PC-3 (cell line): Measurements from ENCODE around the gene FKBP2. TPM values are rescaled to one million over a fixed set of nuclear protein-coding genes. Genes with fewer than 3 reads are reported as not detected.
A peak's percentile ranks its signal among the peaks of the same experiment; 100 is the strongest.

ENCODE experiments used
- ATAC-seq: fragments of 200-7000 bp; cut with Tn5 transposase; 2 replicates; pipeline ENCODE4 v1.9.1; 2020; ENCODE audit warnings: mild to moderate bottlenecking, moderate library complexity
- BruUV-seq: library from RNA; stranded (reverse); fragments of 400-500 nt; replicated peaks from 2 replicates; lab custom pipeline; 2021; lab: Mats Ljungman, UMichigan
- CTCF ChIA-PET: fragments of 300-600 bp; sonication (Branson Sonifier 250); formaldehyde crosslinking; loops from one replicate; lab custom pipeline; 2022; ENCODE audit warnings: antibody characterized with exemption; lab: Charles Lee
- POLR2A ChIA-PET: fragments of 300-600 bp; sonication (Branson Sonifier 250); formaldehyde crosslinking; loops from one replicate; lab custom pipeline; 2022; ENCODE audit warnings: antibody characterized with exemption; ENCODE audit not compliant: unreplicated experiment; lab: Charles Lee
- DNase-seq: peaks from one replicate; pipeline ENCODE4 v3.0.0-alpha.2; 2015
- H2AFZ ChIP-seq: fragments of 300-600 bp; sonication (generic); 2 replicates; pipeline ENCODE4 v1.6.0; 2016; ENCODE audit warnings: antibody characterized with exemption, low read length
- H3F3A ChIP-seq: fragments of 300-600 bp; sonication (generic); one replicate; pipeline ENCODE4 v1.6.0; 2017; ENCODE audit warnings: antibody characterized with exemption, low read length, control low read depth, mild to moderate bottlenecking; ENCODE audit not compliant: unreplicated experiment
- H3K27ac ChIP-seq: fragments of 300-600 bp; sonication (generic); 2 replicates; pipeline ENCODE4 v1.5.1; 2016; ENCODE audit warnings: mild to moderate bottlenecking, low read length
- H3K27me3 ChIP-seq: fragments of 300-600 bp; sonication (generic); 2 replicates; pipeline ENCODE4 v1.6.1; 2016; ENCODE audit warnings: low read length, mixed read lengths
- H3K36me3 ChIP-seq: fragments of 300-600 bp; sonication (generic); 2 replicates; pipeline ENCODE4 v1.6.1; 2016; ENCODE audit warnings: low read depth, mixed run types, low read length, mixed read lengths
- H3K4me1 ChIP-seq: fragments of 300-600 bp; sonication (generic); 2 replicates; pipeline ENCODE4 v1.5.1; 2016; ENCODE audit warnings: low read length; ENCODE audit not compliant: insufficient read depth
- H3K4me2 ChIP-seq: fragments of 300-600 bp; sonication (generic); 2 replicates; pipeline ENCODE4 v1.6.0; 2016; ENCODE audit warnings: low read length
- H3K4me3 ChIP-seq: fragments of 300-600 bp; sonication (generic); 2 replicates; pipeline ENCODE4 v1.5.1; 2016; ENCODE audit warnings: mild to moderate bottlenecking, low read length, mixed read lengths
- H3K79me2 ChIP-seq: fragments of 300-600 bp; sonication (generic); 2 replicates; pipeline ENCODE4 v1.6.1; 2017; ENCODE audit warnings: low read length, mixed read lengths
- H3K9ac ChIP-seq: fragments of 300-600 bp; sonication (generic); 2 replicates; pipeline ENCODE4 v1.6.0; 2016; ENCODE audit warnings: mild to moderate bottlenecking, low read length
- H3K9me2 ChIP-seq: fragments of 300-600 bp; sonication (generic); replicated peaks from 2 replicates; pipeline ENCODE4 v1.6.1; 2016; ENCODE audit warnings: mixed run types, low read length, mixed read lengths
- H3K9me3 ChIP-seq: fragments of 300-600 bp; sonication (generic); 2 replicates; pipeline ENCODE4 v1.6.1; 2016; ENCODE audit warnings: low read length, mixed read lengths
- H4K20me1 ChIP-seq: fragments of 300-600 bp; sonication (generic); 2 replicates; pipeline ENCODE4 v1.6.1; 2016; ENCODE audit warnings: low read length, mixed read lengths
- EZH2 ChIP-seq: fragments of 300-600 bp; sonication (generic); IDR thresholded peaks from one replicate; pipeline ENCODE4 v1.6.1; 2017; ENCODE audit warnings: antibody characterized with exemption, mild to moderate bottlenecking, low read length; ENCODE audit not compliant: unreplicated experiment
- intact Hi-C: fragments of 100-400 bp; cut with micrococcal nuclease; formaldehyde crosslinking; loops from 2 replicates; pipeline ENCODE4 v1.9.0; 2023
- total RNA-seq: library from RNA; depleted of rRNA; stranded (reverse); fragments of >200 nt; gene quantifications from 2 replicates; pipeline ENCODE4 v1.2.3, GENCODE V29; 2014
- TF ChIP-seq, protein P1 (sequence below): fragments of 300-600 bp; sonication (generic); conservative IDR thresholded peaks from 2 replicates; pipeline ENCODE4 v1.5.1; 2017; ENCODE audit warnings: antibody characterized with exemption, low read depth, mild to moderate bottlenecking, low read length

FKBP2 gene
- total RNA-seq, 1 experiment from 2014 or later: 215 TPM

DNA sequence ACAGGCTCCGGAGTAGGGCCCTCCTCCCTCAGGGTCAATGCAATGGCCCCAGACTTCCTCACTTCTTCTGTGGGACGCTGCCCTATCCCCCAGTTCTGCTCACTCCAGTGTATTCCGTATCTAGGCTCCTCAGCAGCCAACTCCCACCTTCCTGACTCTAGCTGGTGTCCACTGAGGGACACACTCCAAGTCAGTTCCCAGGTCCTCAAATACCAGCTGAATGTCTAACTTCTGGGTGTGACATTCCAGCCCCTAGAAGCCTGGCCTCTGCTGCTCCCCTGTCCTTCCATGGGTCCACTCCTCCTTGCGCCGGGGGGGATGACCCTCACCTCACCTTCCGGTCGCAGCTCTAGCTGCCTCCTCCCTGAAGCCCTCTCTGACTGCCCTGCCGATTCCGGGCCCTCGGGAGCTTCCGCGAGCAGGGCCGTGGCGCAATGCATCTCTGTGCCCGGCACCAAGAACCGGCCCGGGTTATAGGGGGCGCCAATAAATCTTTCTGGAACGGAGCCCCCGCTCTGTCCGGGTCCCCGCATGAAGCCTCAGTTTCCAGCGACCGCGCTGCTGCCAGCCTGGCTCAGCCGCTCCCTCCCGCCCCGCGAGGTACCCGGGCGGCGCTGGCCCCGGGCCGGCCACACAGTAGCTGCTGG is 28.1 kb downstream of the FKBP2 start:
- TF ChIP-seq EZH2: no peak
- TF ChIP-seq, protein P1, sequence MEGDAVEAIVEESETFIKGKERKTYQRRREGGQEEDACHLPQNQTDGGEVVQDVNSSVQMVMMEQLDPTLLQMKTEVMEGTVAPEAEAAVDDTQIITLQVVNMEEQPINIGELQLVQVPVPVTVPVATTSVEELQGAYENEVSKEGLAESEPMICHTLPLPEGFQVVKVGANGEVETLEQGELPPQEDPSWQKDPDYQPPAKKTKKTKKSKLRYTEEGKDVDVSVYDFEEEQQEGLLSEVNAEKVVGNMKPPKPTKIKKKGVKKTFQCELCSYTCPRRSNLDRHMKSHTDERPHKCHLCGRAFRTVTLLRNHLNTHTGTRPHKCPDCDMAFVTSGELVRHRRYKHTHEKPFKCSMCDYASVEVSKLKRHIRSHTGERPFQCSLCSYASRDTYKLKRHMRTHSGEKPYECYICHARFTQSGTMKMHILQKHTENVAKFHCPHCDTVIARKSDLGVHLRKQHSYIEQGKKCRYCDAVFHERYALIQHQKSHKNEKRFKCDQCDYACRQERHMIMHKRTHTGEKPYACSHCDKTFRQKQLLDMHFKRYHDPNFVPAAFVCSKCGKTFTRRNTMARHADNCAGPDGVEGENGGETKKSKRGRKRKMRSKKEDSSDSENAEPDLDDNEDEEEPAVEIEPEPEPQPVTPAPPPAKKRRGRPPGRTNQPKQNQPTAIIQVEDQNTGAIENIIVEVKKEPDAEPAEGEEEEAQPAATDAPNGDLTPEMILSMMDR: no peak
- H3K4me3 ChIP-seq: peak overlapping the region; percentile 69
- CTCF ChIA-PET: no interaction called here
- no peaks in the 10 kb centered on the region for H4K20me1 ChIP-seq
- peak; percentile 3 for ATAC-seq
- peak overlapping the region; percentile 59 for H3K27ac ChIP-seq
- POLR2A ChIA-PET: no interaction called here
- no peaks in the 10 kb centered on the region for H3K9me3 ChIP-seq
- DNase-seq: peak; percentile 50
- no TSS peak for BruUV-seq
- intact Hi-C loops: no loop called here
- peak overlapping the region; percentile 82 for H3K4me2 ChIP-seq
- peaks cover 5% of the 10 kb centered on the region; the same call in 1 of the 2 replicates for H3K36me3 ChIP-seq
- H3F3A ChIP-seq: no peaks in the 10 kb centered on the region
- peak overlapping the region; percentile 76 for H2AFZ ChIP-seq
- H3K4me1 ChIP-seq: peaks cover 35% of the 10 kb centered on the region
- peaks cover 14% of the 10 kb centered on the region; the same call in 1 of the 2 replicates for H3K79me2 ChIP-seq
- H3K9ac ChIP-seq: peak overlapping the region; percentile 74
- no peaks in the 10 kb centered on the region for H3K9me2 ChIP-seq
- H3K27me3 ChIP-seq: no peaks in the 10 kb centered on the region

DNA sequence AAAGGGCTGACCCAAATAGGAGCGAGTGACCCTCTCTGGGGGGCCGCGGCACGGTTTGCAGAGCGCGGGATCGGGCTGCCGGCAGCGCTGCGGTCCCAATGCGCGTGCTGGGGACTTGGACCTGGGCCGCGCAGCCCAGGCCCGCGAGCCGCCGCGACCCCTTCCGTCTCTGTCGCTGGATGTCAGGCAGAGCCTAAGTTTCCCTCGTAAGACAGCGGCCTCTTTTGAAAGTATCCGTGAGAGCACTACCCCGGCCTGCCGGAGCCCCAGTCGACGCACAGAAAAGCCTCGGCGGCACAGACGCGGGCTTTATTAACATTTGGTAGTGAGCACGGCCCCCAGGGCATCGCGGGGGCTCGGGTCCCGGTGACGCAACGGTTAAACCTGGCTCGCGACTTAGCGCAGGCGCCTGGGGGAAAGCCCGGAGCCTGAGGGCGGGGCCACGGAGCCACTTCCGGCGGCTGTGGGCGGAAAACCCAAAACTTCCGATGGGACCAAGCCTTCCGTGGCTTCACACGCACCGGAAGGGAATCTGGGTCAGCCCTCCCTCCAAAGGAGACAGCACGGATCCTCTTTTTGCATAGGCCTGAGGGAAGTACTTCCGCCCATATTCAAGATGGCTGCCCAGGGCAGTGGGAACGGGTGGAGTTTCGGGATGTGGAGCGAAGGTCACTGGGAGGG is 28.8 kb downstream of the FKBP2 start:
- peak overlapping the region; percentile 83 for H3K4me2 ChIP-seq
- peak overlapping the region; percentile 83 for H3K27ac ChIP-seq
- TF ChIP-seq, protein P1: no peak
- peak overlapping the region; percentile 69 for H3K4me3 ChIP-seq
- intact Hi-C loops: loop anchor here (2.0 kb wide), 3 partner anchors 15 to 35 kb away; partner anchors contain the start of genes BAD, ESRRA, GPR137 and PPP1R14B
- CTCF ChIA-PET: interaction anchor here (0.7 kb wide), 1 partner anchor 516 kb away, joined by 4 read pairs; no protein-coding TSS in a partner anchor
- peaks cover 14% of the 10 kb centered on the region; the same call in 1 of the 2 replicates for H3K79me2 ChIP-seq
- peak; percentile 100 for DNase-seq
- H3K4me1 ChIP-seq: peaks cover 35% of the 10 kb centered on the region
- no peaks in the 10 kb centered on the region for H3F3A ChIP-seq
- no peaks in the 10 kb centered on the region for H4K20me1 ChIP-seq
- peaks cover 5% of the 10 kb centered on the region; the same call in 1 of the 2 replicates for H3K36me3 ChIP-seq
- peak; percentile 80 for ATAC-seq
- no peaks in the 10 kb centered on the region for H3K9me3 ChIP-seq
- peak overlapping the region; percentile 76 for H2AFZ ChIP-seq
- no peaks in the 10 kb centered on the region for H3K27me3 ChIP-seq
- no peaks in the 10 kb centered on the region for H3K9me2 ChIP-seq
- BruUV-seq: TSS peak; percentile 55
- POLR2A ChIA-PET: interaction anchor here (0.6 kb wide), 2 partner anchors 10 to 62 kb away, joined by 3 read pairs; no protein-coding TSS in a partner anchor
- H3K9ac ChIP-seq: peak overlapping the region; percentile 79
